GM21390 (cell line): ENCODE results near the gene DRAXIN.

ENCODE experiments used
- ATAC-seq: cut with Tn5 transposase; IDR thresholded peaks from one replicate; pipeline ENCODE4 v1.9.1; 2021; ENCODE audit not compliant: unreplicated experiment

The DRAXIN gene

GRCh38 chr1:11707621-11708276 lies 16.2 kb downstream of the DRAXIN start:
- no peak for ATAC-seq

- no peak for ATAC-seq
Measured at GRCh38 chr1:11708554-11709350, 17.2 kb downstream of the DRAXIN start.

DNA sequence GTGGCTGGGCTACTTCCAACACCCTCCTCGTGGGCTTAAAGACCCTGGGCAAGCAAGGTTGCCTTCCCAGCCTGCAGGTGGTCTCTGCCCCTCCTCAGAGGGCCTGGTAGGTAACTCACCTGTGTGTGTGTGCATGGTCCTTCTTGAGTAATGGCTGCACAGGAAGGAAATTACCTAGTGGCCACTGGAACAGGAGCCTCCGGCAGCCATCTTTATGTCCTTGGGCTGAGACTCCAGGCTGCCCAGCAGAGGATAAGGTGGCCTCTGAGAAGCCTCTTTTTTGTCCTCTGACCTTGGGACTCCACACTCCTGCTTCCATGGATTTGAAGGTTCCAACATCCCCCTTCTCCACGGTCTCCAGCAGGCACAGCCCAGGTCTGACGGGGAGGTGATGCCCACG lies 20.0 kb downstream of the DRAXIN start:
- no peak for ATAC-seq

- ATAC-seq: no peak
Measured at GRCh38 chr1:11712285-11712684, 20.8 kb downstream of the DRAXIN start.

GRCh38 chr1:11713095-11713494 lies 21.6 kb downstream of the DRAXIN start:
- no peak for ATAC-seq

- ATAC-seq: no peak
Measured at GRCh38 chr1:11714831-11715575, 23.5 kb downstream of the DRAXIN start.

GRCh38 chr1:11719313-11720032 lies 28.0 kb downstream of the DRAXIN start:
- ATAC-seq: no peak

DNA sequence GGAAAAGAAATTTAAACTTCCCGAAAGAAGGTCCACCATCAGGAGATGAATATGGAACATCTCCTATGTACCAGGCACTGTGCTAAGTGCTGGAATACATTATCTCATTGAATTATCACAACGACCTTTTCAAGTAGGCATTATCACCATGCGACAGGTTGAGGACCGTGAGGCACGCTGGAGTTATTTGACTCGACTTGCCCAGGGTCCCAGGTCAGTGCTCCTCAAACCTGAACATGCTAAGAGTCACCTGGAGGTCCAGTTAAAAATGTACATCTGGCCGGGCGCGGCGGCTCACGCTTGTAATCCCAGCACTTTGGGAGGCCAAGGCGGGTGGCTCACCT lies 28.5 kb downstream of the DRAXIN start:
- no peak for ATAC-seq

DNA sequence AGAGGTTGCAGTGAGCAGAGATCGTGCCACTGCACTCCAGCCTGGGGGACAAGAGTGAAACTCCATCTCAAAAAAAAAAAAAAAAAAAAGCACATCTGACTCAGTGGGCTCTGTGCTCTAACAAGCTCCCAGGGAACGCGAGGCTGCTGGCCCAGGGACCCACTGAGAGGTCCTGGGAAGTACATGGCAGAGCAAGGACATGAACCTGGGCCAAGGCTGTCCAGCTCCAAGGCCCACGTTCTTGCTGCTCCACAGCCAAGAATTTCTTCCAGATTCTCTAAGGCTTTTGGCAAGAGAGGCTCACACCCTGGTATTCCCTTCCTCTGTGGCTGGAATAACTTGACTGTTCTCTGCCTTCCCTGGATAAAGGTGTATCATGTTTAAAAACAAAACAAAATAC lies 29.0 kb downstream of the DRAXIN start:
- ATAC-seq: no peak

GRCh38 chr1:11721311-11721710 lies 29.8 kb downstream of the DRAXIN start:
- ATAC-seq: no peak

- ATAC-seq: no peak
Measured at GRCh38 chr1:11722538-11722937, 31.0 kb downstream of the DRAXIN start.

- no peak for ATAC-seq
Measured at GRCh38 chr1:11725616-11726015, 34.1 kb downstream of the DRAXIN start.

- ATAC-seq: no peak
Measured at GRCh38 chr1:11727119-11727518, 35.6 kb downstream of the DRAXIN start.

DNA sequence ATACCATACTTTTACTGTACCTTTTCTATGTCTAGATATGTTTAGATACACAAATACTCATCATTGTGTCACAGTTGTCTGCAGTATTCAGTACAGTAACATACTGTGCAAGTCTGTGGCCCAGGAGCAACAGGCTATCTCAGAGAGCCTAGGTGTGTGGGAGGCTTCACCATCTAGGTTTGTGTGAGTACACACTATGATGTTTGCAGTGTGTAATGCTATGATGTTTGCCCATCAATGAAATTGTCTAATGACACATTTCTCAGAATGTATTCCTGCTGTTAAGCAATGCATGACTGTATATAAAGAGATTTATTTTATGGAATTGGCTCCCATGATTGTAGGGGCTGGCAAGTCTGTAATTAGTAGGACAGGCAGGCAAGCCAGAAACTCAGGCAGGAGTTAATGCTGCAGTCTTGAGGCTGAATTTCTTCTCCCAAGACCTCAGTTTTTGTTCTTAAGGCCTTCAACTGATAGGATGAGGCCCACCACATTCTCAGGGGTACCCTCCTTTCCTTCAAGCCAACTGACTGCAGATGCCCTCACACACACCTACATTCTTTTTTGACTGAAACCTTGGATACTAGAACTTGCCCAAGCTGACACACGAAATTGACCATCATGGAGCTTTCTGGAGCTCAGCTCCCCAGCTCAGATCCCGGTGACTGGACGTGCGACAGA lies 36.8 kb downstream of the DRAXIN start:
- ATAC-seq: no peak

GRCh38 chr1:11729155-11729497 lies 37.6 kb downstream of the DRAXIN start:
- no peak for ATAC-seq

DNA sequence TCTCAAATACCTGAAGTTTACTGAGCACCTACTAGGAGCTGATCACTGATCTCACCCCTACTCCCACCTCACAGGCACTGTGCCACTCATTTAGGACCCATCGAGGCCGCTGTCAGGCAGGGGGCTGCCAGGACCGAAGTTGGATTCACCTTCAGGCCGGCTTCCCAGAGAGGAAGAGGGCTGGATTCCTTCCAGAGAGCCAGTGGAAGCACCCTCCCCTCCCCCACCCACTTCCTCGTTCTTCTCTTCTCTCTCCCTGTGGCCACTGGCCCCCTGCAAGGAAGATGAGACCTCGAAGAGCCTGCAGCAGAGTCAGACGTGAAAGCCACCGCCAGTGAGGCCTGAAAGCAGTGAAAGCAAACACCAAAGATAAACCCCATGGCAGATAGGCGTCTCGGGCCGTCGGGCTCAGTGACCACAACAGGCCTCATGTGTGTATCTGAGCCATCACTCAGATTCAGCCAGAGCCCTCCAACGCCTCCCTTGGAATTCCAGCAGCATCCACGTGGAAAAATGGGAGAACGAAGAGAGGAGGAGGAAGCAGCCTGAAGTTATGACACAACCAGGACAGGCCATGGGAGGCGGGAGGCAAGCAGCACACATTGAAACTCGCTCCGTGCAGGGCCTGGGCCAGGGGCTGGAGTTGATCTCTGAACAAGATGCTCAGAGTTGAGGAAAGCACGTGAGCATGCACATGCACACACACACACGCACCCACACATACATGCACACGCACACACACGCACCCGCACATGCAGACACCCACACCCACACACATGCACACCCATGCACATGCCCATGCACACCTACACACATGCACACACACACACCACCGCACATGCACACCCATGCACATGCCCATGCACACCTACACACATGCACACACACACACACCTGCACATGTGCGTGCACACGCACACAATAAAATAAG lies 38.3 kb downstream of the DRAXIN start:
- ATAC-seq: no peak

GRCh38 chr1:11730429-11730891 lies 39.0 kb downstream of the DRAXIN start:
- no peak for ATAC-seq

GRCh38 chr1:11731691-11732283 lies 40.3 kb downstream of the DRAXIN start:
- no peak for ATAC-seq

DNA sequence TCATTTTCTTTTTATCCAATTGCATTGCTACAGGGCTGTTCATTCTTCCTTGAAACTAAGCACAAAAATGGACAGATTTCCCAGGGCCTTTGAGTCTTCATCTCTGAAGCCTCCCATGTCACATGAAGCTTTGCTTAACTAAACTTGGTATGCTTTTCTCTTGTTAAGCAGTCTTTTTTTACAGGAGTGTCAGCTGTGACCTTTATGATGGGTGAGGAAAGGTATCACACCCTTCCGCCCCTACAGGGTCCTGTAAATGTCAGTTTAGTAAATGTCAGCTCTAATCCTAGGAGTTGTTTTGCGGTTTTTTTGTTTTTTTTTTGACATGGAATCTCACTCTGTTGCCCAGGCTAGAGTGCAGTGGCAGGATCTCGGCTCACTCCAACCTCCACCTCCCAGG lies 41.8 kb downstream of the DRAXIN start:
- ATAC-seq: no peak

DNA sequence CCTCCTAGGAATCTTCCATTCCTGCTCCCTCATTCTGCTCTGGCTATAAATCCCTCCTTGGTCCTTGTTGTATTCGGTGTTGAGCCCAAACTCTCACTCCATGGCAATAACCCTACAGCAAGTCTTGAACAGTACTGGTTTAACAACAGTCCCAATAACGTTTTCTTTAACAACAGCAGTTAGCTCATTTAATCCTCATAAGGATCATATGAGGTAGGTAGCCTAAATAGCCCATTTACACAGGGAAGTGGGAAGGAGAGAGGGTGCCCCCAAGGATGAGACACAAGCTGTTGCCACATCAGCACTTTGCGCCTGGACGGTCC lies 44.0 kb downstream of the DRAXIN start:
- ATAC-seq: peak; percentile 20
